HepG2 (cell line): ENCODE results near the gene CENPB. TPM values are rescaled to one million over a fixed set of nuclear protein-coding genes. Genes with fewer than 3 reads are reported as not detected.

ENCODE experiments used
- DMAP1 ChIP-seq: IDR thresholded peaks from 2 replicates; pipeline ENCODE4 v1.6.1; 2016
- PAXIP1 ChIP-seq: sonication (generic); formaldehyde crosslinking; conservative IDR thresholded peaks from 2 replicates; pipeline ENCODE4 v1.4.0; 2020; ENCODE audit warnings: mild to moderate bottlenecking, missing genetic modification reagents, moderate library complexity
- RERE ChIP-seq: IDR thresholded peaks from 2 replicates; pipeline ENCODE4 v1.6.1; 2016; ENCODE audit warnings: low read depth, missing genetic modification reagents, missing compliant biosample characterization
- TRIM22 ChIP-seq: fragments of 450-650 bp; IDR thresholded peaks from 2 replicates; pipeline ENCODE4 v1.6.1; 2017
- ZNF431 ChIP-seq: sonication (generic); formaldehyde crosslinking; IDR thresholded peaks from 2 replicates; pipeline ENCODE4 v1.9.0; 2022; ENCODE audit warnings: missing genetic modification reagents, low read depth, mild to moderate bottlenecking, borderline replicate concordance
- polyA plus RNA-seq, 8 experiments: library from polyadenylated mRNA; depleted of rRNA in 3 of 8; stranded (reverse) in 7 of 8; unstranded in 1 of 8; fragments of >200 nt; fragmentation: Illumina TruSeq in 4 of 8; extraction: Trizol in 4 of 8; gene quantifications; 2 replicates each; pipeline versions ENCODE4 v1.2.1 to v1.2.3, GENCODE V29; 2011 to 2016; ENCODE audit warnings: low read depth in 4 of 8, missing spikeins in 1 of 8, mixed read lengths in 1 of 8; ENCODE audit not compliant: insufficient read depth in 1 of 8
- total RNA-seq, 5 experiments: library from RNA; depleted of rRNA; stranded (reverse); fragments of >200 nt; fragmentation: Illumina TruSeq; extraction: Trizol; gene quantifications; 2 replicates each; pipeline ENCODE4 v1.2.3, GENCODE V29; 2016; ENCODE audit warnings: low read depth in 1 of 5
- TF ChIP-seq, protein P1 (sequence below): sonication (generic); formaldehyde crosslinking; IDR thresholded peaks from 2 replicates; pipeline ENCODE4 v1.8.0; 2022; ENCODE audit warnings: missing genetic modification reagents, low read depth, mild to moderate bottlenecking, borderline replicate concordance
- TF ChIP-seq, protein P2 (sequence below): sonication (generic); formaldehyde crosslinking; IDR thresholded peaks from 2 replicates; pipeline ENCODE4 v1.4.0; 2020; ENCODE audit warnings: missing genetic modification reagents, borderline replicate concordance

CENPB gene
- total and polyA plus RNA-seq, 2 of the 13 experiments (the other 11 are each of a cell fraction or from before 2014, with no cell fraction given) = 10.4 to 54.5 TPM

DNA sequence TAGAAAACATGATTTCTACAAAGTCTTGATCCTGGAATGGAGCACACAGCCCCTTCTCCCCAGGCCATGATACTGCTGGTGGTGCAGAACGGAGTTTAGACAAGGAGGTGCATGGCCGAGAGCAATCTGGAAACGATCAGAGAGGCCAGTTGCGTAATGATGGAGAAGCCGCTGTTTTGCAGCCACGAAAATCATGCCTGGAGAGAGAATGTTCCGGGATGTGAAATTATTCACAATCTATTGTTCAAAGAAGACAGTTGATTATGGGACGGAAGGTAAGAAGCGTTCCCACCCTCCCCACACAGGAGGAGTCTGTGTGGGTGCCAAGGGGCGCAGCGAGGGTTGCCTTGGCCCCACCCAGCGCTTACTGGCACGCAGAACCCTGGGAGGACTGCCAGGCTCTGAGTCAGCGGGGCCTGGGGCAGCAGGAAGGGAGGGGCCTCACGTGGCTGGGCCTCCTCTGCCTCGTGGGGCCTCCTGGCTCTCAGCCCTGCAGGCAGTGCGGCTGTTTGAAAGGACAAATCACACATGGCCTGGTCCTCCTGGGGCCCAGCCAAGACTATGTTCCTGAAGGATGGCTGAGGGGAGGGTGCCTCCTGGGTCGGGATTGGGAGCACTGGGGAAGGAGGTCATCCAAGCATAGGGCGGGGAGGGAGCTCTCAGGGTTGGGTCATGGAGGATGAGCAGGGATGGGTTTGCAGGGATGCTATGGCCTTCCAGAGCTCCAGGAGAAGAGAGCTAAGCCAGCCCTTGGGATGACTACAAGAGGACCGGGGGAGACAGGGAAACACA is 25.1 kb upstream of the CENPB start (continued):
- TF ChIP-seq RERE (0 out of 2 replicates have a peak, but pooled peaks have one; percentile 35), DMAP1 (CRISPR knock-in tag) (peak; percentile 100), TRIM22 (no peak), ZNF431 (peak; percentile 96), PAXIP1 (peak; percentile 77)
- TF ChIP-seq, protein P1, sequence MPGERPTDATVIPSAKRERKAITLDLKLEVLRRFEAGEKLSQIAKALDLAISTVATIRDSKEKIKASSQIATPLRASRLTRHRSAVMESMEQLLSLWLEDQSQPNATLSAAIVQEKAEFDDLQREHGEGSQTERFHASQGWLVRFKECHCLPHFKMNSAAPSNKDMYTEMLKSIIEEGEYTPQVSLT (CRISPR knock-in tag) = no peak
- TF ChIP-seq, protein P2, sequence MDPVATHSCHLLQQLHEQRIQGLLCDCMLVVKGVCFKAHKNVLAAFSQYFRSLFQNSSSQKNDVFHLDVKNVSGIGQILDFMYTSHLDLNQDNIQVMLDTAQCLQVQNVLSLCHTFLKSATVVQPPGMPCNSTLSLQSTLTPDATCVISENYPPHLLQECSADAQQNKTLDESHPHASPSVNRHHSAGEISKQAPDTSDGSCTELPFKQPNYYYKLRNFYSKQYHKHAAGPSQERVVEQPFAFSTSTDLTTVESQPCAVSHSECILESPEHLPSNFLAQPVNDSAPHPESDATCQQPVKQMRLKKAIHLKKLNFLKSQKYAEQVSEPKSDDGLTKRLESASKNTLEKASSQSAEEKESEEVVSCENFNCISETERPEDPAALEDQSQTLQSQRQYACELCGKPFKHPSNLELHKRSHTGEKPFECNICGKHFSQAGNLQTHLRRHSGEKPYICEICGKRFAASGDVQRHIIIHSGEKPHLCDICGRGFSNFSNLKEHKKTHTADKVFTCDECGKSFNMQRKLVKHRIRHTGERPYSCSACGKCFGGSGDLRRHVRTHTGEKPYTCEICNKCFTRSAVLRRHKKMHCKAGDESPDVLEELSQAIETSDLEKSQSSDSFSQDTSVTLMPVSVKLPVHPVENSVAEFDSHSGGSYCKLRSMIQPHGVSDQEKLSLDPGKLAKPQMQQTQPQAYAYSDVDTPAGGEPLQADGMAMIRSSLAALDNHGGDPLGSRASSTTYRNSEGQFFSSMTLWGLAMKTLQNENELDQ = no peak
